Fibroblast of mammary gland (primary cell): ENCODE results near the gene SLA2.
A peak's percentile ranks its signal among the peaks of the same experiment; 100 is the strongest.

Experiments
- DNase-seq: peaks from one replicate; pipeline ENCODE4 v3.0.0-alpha.2; 2010; ENCODE audit warnings: low read depth
- H3K4me3 ChIP-seq: 2 replicates; pipeline ENCODE4 v1.5.1; 2011; ENCODE audit warnings: low read depth, mild to moderate bottlenecking, low read length, moderate library complexity; ENCODE audit not compliant: control insufficient read depth
- TF ChIP-seq, protein P1 (sequence below): conservative IDR thresholded peaks from 2 replicates; pipeline ENCODE4 v1.5.1; 2011; ENCODE audit warnings: low read depth, low read length, inconsistent platforms; ENCODE audit not compliant: control insufficient read depth, insufficient read depth

The SLA2 gene

DNA sequence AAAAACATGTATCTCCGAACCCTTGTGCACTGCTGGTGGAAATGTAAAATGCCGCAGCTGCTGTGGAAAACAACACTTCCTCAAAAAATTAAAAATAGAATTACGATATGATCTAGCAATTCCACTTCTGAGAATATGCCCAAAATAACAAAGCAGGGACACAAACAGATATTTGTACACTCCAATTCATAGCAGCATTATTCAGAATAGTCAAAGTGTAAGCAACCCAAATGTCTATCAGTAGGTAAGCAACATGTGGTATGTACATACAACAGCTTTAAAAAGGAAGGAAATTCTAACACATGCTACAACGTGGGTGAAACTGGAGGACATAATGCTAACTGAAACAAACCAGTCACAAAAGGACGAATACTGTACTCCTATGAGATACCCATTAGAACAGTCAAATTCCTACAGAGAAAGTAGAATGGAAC lies 46.1 kb downstream of the SLA2 start:
- no peak overlapping the region for H3K4me3 ChIP-seq
- no peak for DNase-seq

DNA sequence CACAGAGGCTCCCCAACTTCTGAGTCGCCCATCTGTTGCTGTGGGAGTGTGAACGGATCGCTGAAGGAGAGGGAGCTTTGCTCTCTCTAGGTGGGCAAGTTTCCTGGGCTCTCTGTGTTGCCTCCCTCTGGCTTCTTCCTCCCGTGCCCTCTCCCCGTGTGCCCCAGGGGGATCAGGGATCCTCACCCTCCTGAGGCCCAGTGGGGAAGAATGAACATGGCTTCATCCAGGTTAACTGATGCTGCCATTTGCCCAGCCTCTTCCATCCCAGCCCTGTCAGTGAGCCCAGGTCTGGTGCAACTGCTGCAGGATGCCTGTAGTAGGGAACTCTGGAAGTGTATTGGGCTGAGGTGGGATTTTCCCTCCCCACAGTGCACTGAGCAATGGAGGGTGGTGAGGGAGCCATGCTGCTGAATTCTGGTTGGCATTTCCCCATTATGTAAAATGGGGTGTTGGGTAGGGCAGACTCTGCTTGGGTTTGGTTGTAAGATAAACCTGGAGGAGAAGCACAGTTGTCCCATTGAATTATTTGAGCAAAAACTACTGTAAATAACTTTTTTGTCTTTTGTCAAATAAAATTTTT lies 52.6 kb downstream of the SLA2 start:
- DNase-seq = no peak
- TF ChIP-seq, protein P1, sequence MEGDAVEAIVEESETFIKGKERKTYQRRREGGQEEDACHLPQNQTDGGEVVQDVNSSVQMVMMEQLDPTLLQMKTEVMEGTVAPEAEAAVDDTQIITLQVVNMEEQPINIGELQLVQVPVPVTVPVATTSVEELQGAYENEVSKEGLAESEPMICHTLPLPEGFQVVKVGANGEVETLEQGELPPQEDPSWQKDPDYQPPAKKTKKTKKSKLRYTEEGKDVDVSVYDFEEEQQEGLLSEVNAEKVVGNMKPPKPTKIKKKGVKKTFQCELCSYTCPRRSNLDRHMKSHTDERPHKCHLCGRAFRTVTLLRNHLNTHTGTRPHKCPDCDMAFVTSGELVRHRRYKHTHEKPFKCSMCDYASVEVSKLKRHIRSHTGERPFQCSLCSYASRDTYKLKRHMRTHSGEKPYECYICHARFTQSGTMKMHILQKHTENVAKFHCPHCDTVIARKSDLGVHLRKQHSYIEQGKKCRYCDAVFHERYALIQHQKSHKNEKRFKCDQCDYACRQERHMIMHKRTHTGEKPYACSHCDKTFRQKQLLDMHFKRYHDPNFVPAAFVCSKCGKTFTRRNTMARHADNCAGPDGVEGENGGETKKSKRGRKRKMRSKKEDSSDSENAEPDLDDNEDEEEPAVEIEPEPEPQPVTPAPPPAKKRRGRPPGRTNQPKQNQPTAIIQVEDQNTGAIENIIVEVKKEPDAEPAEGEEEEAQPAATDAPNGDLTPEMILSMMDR = no peak
- no peak overlapping the region for H3K4me3 ChIP-seq

More for the DNA sequence above, 46.1 kb downstream of the SLA2 start:
- TF ChIP-seq, protein P1 = no peak

DNA sequence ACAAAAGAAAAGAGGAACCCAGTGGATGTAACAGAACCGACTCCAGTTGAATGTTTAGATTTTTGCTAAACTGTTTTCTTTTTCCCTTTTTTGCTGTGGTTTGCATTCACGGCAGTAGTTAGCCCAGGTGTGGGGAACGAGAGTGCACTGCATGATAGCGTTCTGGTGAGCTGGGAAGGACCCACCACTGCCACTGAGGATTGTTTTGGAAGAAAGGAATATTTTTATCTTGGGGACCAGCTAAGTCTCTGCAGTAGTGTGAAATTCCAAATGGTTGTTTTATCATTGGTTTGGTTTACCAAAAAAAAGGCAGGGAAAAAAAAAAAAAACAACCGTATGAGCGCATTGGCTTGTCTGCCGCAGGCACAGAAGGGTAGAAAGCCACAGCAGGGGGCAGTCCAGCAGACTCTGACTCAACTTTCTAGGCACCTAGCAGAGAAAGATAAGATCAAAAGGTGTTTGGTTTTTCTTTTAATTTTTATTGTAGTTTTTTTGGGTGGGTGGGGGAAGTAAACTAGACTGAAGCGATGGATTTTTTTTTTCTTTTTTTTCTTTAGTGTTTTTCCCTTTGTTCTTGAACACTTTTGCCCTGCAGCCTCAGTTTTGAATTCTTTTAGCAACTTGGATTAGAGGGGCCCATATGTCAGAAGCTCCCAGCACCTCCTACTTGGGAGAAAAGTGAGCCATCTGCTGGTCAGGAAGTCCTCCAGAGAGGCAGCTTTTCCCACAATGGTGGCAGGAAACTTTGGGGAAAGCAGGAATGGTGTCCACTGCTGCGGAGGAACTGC lies 53.9 kb downstream of the SLA2 start:
- no peak overlapping the region for H3K4me3 ChIP-seq
- TF ChIP-seq, protein P1 = peak; percentile 28
- DNase-seq = peak; percentile 38

DNA sequence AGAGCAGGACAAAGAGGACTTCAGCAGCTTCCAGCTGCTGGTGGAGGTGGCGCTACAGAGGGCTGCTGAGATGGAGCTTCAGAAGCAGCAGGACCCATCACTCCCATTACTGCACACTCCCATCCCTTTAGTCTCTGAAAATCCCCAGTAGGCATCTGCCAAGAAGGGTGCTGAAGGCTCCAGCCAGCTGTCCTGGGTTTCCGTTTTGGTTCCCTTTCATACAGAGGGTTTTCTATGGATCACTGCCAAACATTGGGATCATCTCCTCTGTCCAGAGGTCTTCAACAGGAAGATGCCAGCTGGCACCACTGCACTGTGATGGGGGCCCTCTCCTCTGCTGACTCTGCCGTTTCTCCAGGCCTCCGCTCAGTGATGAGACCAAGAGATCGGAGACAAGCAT lies 54.7 kb downstream of the SLA2 start:
- no peak for DNase-seq
- H3K4me3 ChIP-seq = no peak overlapping the region
- TF ChIP-seq, protein P1 = no peak

DNA sequence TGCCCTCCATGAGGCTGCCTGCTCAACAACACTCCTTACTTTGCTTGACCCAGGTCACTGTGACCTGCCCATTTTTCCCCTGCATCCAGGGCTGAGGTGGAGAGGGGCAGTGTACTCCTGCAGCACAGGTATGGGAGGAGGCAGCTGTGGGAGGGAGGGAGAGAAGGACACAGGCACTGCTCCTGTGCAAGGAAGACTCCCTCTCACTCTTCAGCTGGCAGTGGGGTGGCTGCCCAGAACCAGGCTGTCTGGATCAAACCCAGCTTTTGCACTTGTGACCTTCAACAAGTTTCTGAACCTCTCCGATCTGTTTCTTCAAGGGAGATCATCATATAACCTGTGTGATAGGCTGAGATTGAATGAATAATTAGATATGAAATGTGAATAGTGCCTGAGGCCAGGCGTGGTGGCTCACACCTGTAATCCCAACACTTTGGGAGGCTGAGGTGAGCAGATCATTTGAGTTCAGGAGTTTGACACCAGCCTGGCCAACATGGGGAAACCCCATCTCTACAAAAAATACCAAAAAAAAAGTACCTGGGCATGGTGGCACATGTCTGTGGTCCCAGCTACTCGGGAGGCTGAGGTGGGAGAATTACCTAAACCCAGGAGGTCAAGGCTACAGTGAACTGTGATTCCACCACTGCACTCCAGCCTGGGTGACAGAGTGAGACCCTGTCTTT lies 58.5 kb downstream of the SLA2 start:
- TF ChIP-seq, protein P1 = no peak
- H3K4me3 ChIP-seq = no peak overlapping the region
- DNase-seq = no peak

DNA sequence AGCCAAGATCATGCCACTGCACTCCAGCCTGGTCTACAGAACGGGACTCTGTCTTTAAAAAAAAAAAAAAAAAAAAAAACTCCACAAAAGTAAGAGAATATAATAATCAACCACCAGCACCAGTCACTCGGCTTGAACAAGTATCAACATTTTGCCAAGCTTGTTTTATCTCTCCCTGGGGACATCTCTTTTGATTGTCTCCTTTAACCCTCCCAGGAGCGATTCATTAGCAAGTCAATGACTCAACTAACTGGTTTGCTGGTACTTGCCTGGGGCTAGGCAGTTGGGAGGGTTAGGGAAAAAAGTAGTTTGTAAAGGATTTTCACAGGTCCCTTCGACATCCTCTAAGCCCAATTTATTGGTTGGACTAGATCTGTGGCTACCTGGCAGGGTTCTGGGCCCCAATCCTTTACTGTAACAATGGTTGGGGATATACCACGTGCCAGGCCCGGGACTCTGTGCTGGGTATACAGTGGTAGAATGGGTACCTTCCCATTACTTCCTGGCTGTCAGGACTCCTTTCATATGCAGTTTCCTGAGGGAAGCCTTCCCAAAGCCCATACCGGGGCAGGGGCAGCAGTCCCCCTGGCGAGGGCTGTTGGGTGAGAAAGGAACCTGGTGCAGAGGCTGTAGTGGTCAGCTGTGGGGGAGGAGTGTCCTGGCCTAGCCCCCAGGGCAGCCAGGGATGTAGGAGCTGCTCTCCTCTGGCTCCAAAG lies 60.4 kb downstream of the SLA2 start:
- H3K4me3 ChIP-seq = no peak overlapping the region
- peak; percentile 67 for DNase-seq
- TF ChIP-seq, protein P1 = no peak
